Lower leg skin (tissue), 4 donors: ENCODE results near the gene AGER. TPM values are rescaled to one million over a fixed set of nuclear protein-coding genes. Genes with fewer than 3 reads are reported as not detected.

ENCODE experiments used
- DNase-seq, 2 donors: peaks; one replicate each; pipeline ENCODE4 v3.0.0-alpha.2; 2019; ENCODE audit warnings: low spot score in 2 of 2
- H3K4me3 ChIP-seq: fragments of 200-600 bp; sonication (generic); 2 replicates; pipeline ENCODE4 v1.5.1; 2017; ENCODE audit warnings: mild to moderate bottlenecking, low read depth; ENCODE audit not compliant: poor library complexity, severe bottlenecking
- POLR2A ChIP-seq, 2 donors: fragments of 450-650 bp; IDR thresholded peaks; one replicate each; pipeline ENCODE4 v1.6.1; 2016 to 2017; ENCODE audit warnings: antibody characterized with exemption in 2 of 2, mild to moderate bottlenecking in 1 of 2, moderate library complexity in 1 of 2
- WGBS, 2 donors: methylation state at CpG; one replicate each; pipeline ENCODE4 v1.1.5; 2018; 5-methylcytosine and 5-hydroxymethylcytosine counted together
- intact Hi-C: fragments of 100-400 bp; cut with DNase I; formaldehyde crosslinking; loops from one replicate; pipeline ENCODE4 v1.15.0; 2023; ENCODE audit warnings: low total_unique reads
- total RNA-seq, 4 donors: library from RNA; depleted of rRNA; stranded (reverse); fragments of >200 nt; gene quantifications; one replicate each; pipeline ENCODE4 v1.1.0, GENCODE V29; 2016
- TF ChIP-seq, protein P1 (sequence below), 3 donors: fragments of 450-650 bp; IDR thresholded peaks; one replicate each; pipeline ENCODE4 v1.5.1; 2016; ENCODE audit warnings: antibody characterized with exemption in 3 of 3, mild to moderate bottlenecking in 3 of 3, moderate library complexity in 2 of 3

The AGER gene
- total RNA-seq, 4 donors from 2014 or later: 0.56 to 4.1 (median 2.3) TPM

DNA sequence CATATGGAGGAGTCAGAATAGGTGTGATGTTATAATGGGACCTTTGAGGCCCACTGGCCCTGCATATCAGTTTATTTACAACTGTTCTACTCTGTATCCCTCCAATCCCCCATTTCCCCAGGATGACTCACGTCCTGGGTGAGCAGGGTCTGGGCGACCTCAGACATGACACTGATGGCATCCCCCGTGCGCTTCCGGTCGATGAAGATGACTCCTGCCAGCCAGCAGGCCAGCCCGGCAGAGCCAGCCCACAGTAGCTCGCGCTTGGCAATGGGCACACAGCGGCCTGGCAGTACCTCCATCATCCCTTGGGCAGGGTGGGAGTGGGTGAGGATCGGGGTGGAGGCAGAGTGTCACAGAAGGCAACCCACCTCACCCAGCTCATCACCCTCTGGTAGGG, 13.8 kb downstream of the AGER start:
- WGBS, 2 donors: 94 to 95% methylated on average over 11 of the region's 11 CpGs
- intact Hi-C loops: no loop called here
- no peak for DNase-seq
- TF ChIP-seq, protein P1, sequence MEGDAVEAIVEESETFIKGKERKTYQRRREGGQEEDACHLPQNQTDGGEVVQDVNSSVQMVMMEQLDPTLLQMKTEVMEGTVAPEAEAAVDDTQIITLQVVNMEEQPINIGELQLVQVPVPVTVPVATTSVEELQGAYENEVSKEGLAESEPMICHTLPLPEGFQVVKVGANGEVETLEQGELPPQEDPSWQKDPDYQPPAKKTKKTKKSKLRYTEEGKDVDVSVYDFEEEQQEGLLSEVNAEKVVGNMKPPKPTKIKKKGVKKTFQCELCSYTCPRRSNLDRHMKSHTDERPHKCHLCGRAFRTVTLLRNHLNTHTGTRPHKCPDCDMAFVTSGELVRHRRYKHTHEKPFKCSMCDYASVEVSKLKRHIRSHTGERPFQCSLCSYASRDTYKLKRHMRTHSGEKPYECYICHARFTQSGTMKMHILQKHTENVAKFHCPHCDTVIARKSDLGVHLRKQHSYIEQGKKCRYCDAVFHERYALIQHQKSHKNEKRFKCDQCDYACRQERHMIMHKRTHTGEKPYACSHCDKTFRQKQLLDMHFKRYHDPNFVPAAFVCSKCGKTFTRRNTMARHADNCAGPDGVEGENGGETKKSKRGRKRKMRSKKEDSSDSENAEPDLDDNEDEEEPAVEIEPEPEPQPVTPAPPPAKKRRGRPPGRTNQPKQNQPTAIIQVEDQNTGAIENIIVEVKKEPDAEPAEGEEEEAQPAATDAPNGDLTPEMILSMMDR (IDR thresholded peaks at IDR 0.05): no peak
- no peak for TF ChIP-seq POLR2A (IDR thresholded peaks at IDR 0.05)
- no peak overlapping the region for H3K4me3 ChIP-seq

DNA sequence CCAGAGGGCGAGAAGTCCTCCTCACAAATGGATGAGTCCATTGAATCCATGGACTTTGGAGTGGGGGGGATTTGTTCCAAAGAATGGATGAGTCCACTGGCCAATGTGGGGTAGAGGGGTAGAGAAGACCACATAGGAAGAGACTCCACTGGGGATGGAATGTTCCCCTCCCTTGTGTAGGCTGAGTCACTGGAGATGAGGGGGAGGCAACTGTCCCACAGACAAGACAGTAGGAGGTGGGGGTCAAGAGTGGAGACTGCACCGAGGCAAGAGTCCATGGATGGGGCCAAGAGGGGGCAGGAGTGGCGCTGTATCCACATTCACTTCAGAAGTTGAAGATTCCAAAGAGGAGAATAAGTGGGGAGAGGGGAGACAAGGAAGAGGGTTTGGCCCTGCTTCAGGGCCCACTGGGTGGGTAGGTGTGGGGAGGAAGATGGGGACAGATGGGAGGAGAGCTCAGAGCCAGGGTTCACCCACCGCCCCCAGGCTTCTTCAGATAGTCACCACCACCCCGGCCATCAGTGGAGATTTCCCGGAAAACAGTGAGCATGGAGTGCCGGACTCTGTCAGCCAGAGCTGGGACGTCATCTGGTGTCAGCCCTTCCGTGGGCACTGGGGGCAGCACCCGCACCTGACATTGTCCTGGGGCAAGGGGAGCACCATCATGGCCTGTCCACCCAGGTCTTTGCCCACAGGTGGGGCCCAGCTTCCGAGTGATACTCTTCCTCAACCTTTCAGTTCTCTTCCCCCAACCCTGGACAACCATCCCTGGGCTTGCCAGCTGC, 15.1 kb downstream of the AGER start:
- WGBS, 2 donors: 81 to 84% methylated on average over 11 of the region's 11 CpGs
- no peak overlapping the region for H3K4me3 ChIP-seq
- intact Hi-C loops: no loop called here
- no peak for DNase-seq
- TF ChIP-seq, protein P1 (IDR thresholded peaks at IDR 0.05): no peak
- TF ChIP-seq POLR2A (IDR thresholded peaks at IDR 0.05): no peak

DNA sequence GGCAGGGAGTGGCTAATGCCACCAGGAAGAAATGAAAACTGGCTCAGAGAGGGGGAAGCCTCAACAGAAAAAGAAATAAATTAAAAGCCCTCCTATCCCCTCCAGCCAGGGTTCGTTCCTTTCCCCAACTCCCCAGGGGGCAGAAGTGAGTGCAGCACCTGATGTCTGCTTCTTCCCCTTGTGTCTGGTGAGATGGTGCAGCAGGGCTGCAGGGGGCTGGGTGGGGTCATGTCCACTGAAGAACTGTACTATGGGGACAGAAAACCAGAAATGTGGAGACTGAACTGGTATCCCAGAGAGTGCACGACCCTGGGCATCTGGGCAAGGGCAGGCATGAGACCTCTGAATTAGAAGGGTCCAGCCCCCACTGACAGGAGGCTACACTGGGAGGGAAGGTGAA, 15.7 kb downstream of the AGER start:
- intact Hi-C loops: no loop called here
- H3K4me3 ChIP-seq: no peak overlapping the region
- WGBS, 2 donors: 62 to 68% methylated on average over 2 of the region's 2 CpGs
- no peak for DNase-seq
- TF ChIP-seq POLR2A (IDR thresholded peaks at IDR 0.05): no peak
- TF ChIP-seq, protein P1 (IDR thresholded peaks at IDR 0.05): no peak

DNA sequence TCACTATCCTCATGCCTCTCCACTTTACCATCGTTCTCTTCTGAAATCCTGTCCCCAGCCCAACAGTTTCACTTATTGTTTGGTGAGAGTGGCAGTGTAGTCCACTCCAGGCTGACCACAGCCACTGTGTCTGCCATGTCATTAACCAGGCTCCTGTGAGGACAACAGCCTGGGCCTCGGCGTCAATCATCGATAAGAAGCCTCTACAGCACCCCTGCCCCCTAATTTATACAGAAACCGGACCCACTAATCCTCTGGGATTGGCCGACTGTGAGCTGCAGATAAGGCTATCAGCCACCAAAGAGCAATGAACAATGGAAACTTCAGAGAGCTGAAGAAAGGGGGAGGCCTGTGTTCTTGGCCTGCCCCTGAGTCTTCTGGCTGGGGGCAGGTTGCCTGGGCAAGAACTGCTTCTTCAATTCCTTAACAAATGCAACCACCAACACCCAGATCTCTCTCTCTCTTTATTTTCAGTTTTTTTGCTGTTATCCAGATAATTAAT, 16.2 kb downstream of the AGER start:
- no peak for TF ChIP-seq POLR2A (IDR thresholded peaks at IDR 0.05)
- TF ChIP-seq, protein P1 (IDR thresholded peaks at IDR 0.05): no peak
- no peak overlapping the region for H3K4me3 ChIP-seq
- intact Hi-C loops: no loop called here
- 79% methylated on average over 6 of the region's 6 CpGs for WGBS, 2 donors
- DNase-seq: no peak

DNA sequence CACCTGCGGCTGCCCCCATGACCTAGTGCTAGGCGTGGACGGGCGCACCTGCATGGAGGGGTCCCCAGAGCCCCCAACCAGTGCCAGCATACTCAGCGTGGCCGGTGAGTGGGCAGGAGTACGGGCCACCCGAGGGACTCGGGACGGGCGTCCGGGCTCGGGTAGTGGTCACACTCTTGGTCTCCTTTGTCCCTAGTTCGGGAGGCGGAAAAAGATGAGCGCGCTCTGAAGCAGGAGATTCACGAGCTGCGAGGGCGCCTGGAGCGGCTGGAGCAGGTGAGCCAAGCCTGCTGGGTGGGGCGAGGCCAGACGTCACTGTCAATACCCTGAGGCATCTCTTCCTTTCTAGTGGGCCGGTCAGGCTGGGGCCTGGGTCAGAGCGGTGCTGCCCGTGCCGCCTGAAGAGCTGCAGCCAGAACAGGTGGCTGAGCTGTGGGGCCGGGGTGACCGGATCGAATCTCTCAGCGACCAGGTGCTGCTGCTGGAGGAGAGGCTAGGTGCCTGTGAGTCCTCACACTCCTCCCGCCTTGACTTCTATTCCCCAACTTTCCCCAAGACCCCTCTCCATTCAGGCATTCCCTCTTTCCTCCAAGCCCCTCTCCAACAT, 16.8 kb downstream of the AGER start:
- TF ChIP-seq, protein P1 (IDR thresholded peaks at IDR 0.05): no peak
- TF ChIP-seq POLR2A (IDR thresholded peaks at IDR 0.05): no peak
- no peak overlapping the region for H3K4me3 ChIP-seq
- DNase-seq: no peak
- intact Hi-C loops: no loop called here
- 81 to 82% methylated on average over 32 of the region's 32 CpGs for WGBS, 2 donors
